ENCODE results near the gene ZNF490.

GRCh38 chr19:12646551-12646950 lies 35.9 kb upstream of the ZNF490 start:
- TF ChIP-seq CTCF (IDR thresholded peaks at IDR 0.05; ENCODE audit: low read length) (no peak), EZH2 (IDR thresholded peaks at IDR 0.05; ENCODE audit: borderline replicate concordance, low read length) (no peak)
